NCI-H1417 (cell line): ENCODE measurements around the gene ENDOD1.

Experiments used
- DNase-seq, 3 experiments: peaks; one replicate each; lab custom pipeline; 2025; lab: John Stamatoyannopoulos, UW

Gene ENDOD1

GRCh38 chr11:95076416-95076815 lies 13.2 kb upstream of the ENDOD1 start:
- no peak for DNase-seq

DNA sequence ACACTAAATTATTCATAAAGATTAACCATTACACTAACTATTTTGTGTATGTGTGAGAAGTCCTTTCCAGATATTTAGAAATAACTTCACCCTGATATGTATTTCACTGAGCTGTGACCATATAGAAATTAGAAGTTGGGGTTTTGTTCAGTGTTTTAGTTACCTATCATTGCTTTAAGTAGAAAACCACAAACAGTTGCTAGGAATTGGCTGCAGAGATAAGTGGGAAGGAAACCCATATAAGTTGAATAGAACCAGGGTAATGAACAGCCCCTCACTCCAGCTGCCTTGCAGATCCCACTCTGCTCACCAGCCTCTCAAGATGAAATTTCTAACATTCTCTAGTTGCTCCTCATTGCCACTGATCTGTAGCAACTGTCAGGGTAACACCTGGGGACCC lies 12.7 kb upstream of the ENDOD1 start:
- DNase-seq = no peak

- peak in 1 of 3 experiments; percentile 33 for DNase-seq
These were observed 11.1 kb upstream of the ENDOD1 start for GRCh38 chr11:95078526-95078925.

- no peak for DNase-seq
These were observed 8.6 kb upstream of the ENDOD1 start for GRCh38 chr11:95081010-95081409.

DNA sequence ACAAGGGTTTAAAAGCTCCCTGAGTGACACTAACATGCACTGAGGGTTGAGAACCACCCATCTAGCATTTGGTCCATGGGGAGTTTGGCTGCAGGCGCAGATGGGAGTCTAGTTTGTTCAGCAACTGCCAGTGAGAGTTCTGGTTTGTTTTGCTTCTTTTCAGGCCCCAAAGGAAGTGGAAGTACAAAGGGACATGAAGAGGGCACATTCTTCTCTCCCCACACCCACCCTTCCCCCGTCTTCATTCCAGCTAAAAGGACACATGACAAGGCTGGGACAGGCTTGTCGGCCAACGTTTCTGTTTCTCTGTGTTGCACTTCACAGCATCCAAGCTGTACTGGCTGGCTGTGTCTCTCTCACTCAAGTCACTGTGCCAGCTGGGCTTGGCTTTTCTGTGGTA lies 8.2 kb upstream of the ENDOD1 start:
- DNase-seq = no peak

GRCh38 chr11:95082576-95083001 lies 7.1 kb upstream of the ENDOD1 start:
- DNase-seq = no peak

DNA sequence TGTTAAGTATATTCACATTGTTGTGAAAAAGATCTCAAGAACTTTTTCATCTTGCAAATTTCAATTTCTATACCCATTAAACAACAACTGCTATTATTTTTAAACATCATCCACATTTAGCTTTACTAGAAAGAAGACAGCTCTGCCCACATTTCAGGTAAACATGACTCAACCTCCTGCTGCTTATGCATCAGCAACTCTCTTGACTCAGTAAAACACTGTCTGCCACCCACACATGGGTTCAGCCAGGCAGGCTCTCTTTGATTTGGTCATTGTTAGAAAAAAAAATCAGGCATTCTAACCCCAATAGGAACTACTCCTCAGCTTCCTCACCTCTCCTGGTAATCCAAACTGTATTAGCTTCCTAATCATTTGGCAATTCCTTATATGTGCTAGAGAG lies 5.1 kb upstream of the ENDOD1 start:
- DNase-seq = no peak

GRCh38 chr11:95085117-95085816 lies 4.4 kb upstream of the ENDOD1 start:
- DNase-seq = no peak

GRCh38 chr11:95086151-95086550 lies 3.5 kb upstream of the ENDOD1 start:
- DNase-seq = no peak

- DNase-seq = no peak
These were observed 2.6 kb upstream of the ENDOD1 start for GRCh38 chr11:95086836-95087570.

GRCh38 chr11:95088946-95089619 lies 563 bp upstream of the ENDOD1 start:
- DNase-seq = no peak

GRCh38 chr11:95091663-95092180 lies 2.1 kb downstream of the ENDOD1 start:
- no peak for DNase-seq

- no peak for DNase-seq
These were observed 3.1 kb downstream of the ENDOD1 start for GRCh38 chr11:95092549-95093324.

DNA sequence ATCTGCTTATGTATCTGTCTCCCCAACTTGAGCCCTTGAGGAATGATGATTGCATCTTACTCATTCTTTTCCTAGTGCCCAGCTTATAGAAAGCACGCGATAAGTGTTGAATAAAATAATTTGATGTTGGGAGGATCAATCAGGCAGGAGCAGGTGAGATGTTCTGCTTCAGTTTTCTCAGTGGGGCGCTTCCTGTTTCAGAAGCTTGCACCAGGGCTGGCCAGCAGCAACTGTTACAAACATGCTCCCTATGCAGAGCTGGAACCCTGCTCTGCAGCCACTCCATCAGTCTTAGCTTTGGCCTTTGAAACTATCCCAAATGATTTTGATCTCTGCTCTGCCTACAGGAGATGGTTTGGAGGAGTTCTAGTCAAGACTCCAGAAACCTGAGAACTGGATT lies 3.9 kb downstream of the ENDOD1 start:
- DNase-seq = peak in 2 of 3 experiments; percentile 27 to 57

DNA sequence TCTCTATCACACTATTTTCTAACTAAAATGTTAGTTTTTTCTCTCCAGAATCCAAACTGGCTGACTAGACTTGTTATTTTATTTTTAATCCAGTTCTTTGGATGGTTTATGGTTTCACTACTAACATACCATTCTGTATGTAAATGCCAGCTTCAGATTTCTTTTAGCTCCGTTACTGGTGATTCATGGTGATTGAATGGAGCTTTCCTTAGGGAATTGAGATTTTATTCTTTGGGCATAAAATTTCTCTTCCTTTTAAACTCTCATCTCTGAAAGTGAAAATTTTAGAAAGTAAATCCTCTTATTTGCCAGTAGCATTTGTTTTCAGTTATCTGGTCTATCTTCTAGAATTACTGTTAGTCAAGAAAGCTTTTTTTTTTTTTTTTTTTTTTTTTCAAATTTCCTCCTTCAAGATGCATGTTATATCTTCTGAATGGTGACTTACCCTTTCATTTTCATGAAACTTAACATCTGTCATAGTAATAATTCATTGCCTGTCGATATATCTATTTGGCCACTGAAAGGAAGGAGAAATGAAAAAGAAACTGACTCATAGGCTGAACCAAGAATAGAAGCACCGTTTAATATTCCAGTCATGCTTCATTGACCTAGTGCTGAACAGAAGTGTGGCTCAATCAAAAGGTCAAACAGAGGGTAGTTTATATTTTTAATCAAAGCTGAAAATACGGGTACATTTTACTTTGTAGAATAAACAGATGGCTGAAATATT lies 6.4 kb downstream of the ENDOD1 start:
- peak in 1 of 3 experiments; percentile 36 for DNase-seq

GRCh38 chr11:95097209-95097608 lies 7.6 kb downstream of the ENDOD1 start:
- no peak for DNase-seq

DNA sequence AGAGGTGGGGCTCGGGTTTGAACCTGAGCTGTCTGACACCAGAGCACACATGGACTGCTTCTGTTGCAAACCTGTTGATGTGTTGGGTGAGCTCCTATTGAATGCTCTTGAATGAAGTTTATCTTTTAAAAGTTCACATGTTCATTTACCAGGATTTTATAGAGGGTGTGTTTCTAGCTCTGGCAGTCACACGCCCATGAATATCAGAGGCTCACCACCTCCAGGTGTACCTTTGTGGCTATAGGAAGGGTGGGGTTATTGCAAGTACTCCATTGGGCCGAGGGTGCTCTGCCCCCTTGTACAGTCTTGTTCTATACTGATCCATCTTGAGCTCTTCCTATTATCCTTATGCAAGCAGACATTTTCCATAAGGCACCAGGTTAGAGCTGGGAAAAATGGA lies 9.2 kb downstream of the ENDOD1 start:
- no peak for DNase-seq

- no peak for DNase-seq
These were observed 10.6 kb downstream of the ENDOD1 start for GRCh38 chr11:95100191-95100648.

DNA sequence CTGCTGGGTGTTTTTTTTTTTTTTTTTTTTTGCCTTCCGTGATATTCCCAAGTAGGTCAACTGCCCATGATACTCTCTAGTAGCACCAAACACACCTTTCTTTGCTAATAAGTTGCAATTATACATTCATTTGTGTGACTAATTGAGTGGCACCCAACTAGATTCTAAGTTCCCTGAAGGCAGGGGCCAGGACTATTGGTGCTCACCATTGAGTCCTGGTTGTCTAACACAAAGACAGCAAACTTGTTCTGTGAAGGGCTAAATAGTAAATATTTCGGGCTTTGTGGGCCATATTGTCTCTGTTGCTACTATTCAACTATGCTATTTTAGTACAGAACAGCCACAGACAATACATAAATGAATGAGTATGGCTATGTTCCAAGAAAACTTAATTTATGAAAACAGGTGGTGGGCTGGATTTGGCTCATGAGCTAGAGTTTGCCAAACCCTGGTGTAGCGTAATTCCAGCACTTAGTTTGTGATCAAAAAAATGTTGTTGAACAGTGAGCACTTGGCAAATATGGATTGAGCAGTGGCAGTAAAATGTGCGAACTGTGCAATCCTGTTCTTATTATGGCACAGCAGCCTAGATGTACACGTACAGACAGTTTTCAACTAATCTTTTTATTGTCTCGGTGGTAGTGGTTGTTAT lies 11.3 kb downstream of the ENDOD1 start:
- DNase-seq = no peak

GRCh38 chr11:95101935-95102334 lies 12.3 kb downstream of the ENDOD1 start:
- no peak for DNase-seq

GRCh38 chr11:95102733-95103132 lies 13.1 kb downstream of the ENDOD1 start:
- DNase-seq = no peak
